NOMO-1 treated with DMSO at 0.1 percent for 48 hours (cell line): ENCODE measurements around the gene TSPAN1.

Experiments
- DNase-seq: peaks from one replicate; lab custom pipeline; 2025; ENCODE audit not compliant: unreplicated experiment; lab: John Stamatoyannopoulos, UW

Gene TSPAN1

DNA sequence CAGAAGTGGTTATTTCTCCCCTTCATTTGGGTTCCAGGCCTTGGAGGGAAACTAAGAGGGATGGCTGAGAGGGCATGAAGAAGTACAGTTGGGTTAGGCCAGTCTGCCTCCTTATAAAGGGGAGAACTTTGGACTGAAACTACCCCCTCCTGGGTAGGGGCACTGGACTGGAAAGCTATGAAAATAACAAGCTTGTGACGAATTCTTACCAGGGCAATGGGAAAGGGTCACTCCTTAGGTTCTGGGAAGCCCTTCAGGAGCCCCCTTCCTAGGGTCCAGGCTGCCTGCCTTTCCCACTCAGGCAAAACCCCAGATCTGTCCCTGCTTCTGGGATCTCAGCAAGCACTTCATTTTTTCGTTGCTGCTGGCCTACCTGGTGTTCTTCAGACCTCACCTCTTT, 11.2 kb downstream of the TSPAN1 start:
- DNase-seq, result no peak

GRCh38 chr1:46187106-46187869, 12.4 kb downstream of the TSPAN1 start:
- DNase-seq, result no peak

DNA sequence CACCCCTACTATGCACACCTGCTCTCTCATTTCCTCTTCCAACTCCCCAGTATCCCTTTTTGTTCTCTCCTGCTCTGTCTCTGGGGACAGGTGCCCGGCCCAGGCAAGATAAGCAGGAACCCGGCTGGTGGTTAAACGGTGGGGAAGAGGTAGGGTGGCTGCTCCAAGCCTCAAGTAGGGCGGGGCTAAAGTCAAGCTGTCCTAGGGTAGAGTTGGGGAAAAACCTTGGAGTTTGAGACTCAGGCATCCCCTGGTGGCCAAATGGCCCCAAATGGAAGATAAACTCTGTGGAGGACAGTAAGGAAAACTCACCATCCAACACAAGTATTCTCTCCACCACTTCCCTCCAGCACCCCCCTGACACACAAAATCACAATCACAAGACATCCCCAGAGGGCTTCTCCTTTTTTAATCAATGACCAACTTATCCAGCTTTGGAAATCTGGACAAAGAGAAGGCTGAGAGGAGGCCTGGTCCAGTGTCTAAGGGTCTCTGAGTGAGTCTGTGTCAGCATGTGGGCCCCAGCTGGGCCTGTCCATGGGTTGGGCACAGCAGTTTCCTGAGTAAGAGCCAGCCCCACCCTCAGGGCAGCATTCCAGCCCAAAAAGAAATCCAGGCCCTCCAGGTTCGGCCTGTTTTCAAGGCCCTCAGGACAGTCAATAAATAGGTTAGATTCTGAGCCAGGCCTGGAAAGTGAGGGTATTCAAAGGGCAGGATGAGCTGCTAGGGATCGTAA, 13.6 kb downstream of the TSPAN1 start:
- no peak for DNase-seq

GRCh38 chr1:46190539-46190938, 15.7 kb downstream of the TSPAN1 start:
- DNase-seq, result no peak

DNA sequence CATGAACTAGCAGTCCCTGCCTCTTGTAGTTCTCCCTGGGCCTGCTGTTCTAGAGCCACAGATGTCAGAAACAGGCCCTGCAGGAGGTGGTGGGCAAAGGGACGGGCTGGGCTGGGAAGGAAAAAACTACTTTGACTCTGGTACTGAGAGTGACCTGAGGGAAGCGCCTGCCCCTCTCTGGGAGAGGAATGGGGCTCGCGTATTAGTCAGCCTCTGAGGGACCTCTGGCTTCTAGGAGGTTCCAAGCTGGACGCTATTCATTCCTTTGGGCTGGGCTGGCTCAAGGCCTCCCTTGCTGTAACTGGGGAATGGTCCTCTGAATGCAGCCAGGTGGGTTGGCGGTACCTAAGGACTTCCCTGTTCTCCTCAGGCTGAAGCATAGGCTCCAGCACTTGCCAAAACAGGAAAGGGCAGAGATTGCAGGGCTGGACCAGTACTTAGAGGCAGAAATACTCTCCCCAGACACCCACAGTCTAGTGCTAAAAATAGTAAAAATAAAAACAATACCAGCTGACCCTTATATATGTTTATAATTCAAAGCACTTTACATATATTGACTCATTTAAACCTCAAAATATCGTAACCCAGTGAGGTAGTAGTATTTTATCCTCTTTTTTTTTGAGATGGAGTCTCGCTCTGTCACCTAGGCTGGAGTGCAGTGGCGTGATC, 16.3 kb downstream of the TSPAN1 start:
- no peak for DNase-seq

GRCh38 chr1:46192171-46192570, 17.3 kb downstream of the TSPAN1 start:
- no peak for DNase-seq

- no peak for DNase-seq
Observed at GRCh38 chr1:46193285-46193684, 18.4 kb downstream of the TSPAN1 start.

DNA sequence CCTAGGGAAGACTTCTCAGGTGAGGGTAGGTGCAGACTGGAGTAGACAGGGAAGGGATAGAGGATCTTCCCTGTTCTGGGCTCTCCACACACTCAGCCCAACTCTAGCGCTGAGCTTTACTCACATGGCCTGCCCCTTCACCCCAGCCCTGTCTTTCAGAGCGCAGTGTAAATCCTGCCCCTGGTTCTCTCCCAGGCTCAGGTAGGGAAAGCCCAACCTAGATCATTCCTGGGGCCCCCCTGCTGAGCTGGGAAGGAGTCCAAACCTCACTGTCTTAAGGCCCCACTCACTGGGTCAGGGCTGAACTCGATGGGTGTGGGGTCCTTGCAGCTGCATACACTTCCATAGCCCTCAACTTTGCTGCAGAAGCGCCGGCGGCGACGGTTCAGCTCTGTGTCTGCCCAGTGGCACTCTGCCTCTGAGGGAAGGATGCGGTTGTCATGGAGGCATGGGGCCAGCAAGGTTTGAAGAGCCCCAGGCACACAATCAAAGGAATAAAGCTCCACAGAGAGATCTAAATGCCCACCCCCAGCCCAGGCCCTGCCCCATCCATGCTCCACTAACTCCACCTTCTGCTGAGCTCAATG, 19.2 kb downstream of the TSPAN1 start:
- no peak for DNase-seq

DNA sequence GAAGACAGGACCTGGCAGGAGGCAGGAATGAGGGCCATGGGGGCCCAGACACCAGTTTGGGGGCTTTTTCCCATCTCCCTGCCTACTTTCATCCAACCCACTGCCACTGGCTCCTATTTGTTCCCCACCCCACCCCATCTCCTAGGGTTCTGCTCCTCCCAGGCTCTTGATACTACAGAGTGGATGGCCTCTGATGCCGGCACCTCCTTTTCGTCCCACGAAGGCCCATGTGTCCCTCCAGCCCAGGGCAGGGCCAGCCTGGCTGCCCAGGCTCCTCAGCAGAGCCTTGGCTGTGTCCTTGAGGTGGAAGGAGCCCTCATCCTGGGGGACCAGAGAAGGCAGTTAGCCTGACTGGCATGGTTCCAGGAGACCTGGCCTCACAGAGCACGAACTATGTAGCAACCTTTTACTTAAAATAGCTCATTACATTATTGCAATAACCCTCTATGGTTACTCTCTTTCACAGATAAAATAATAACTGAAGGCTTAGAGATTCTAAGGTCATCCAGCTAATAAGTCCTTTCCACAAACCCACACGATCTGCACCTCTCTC, 19.8 kb downstream of the TSPAN1 start:
- peak; percentile 16 for DNase-seq

GRCh38 chr1:46196609-46197008, 21.7 kb downstream of the TSPAN1 start:
- DNase-seq, result no peak

- DNase-seq, result no peak
Observed at GRCh38 chr1:46197560-46197963, 22.7 kb downstream of the TSPAN1 start.

GRCh38 chr1:46197964-46198811, 23.3 kb downstream of the TSPAN1 start, which contains the start of gene POMGNT1:
Gene POMGNT1, minus strand, starts transcription at chr1:46198434. Its CDS starts 613 bp downstream, at chr1:46197821.
- peak; percentile 66 for DNase-seq

DNA sequence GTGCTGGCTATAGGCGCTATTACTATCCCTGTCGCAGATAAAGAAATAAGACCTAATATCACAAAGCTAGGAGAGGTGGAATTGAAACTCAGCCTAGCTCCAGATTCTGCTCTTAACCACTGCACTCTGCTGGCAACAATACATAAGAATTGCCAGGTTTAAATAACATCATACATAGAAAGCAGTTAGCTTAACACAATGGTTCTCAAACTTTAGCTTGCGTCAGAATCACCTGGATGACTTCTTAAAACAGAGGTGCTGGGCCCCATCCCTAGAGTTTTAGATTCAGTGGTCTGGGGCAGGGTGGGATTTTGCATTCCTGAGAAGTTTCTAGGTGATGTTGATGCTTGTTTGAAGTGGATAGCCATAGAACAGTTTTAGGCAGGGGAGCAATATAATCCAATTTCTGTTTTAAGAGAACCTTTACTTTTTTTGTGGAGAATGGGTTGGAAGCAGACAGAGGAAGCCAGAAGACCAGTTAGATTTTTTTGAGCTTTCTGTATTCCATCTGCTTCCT, 24.4 kb downstream of the TSPAN1 start:
- DNase-seq, result no peak

DNA sequence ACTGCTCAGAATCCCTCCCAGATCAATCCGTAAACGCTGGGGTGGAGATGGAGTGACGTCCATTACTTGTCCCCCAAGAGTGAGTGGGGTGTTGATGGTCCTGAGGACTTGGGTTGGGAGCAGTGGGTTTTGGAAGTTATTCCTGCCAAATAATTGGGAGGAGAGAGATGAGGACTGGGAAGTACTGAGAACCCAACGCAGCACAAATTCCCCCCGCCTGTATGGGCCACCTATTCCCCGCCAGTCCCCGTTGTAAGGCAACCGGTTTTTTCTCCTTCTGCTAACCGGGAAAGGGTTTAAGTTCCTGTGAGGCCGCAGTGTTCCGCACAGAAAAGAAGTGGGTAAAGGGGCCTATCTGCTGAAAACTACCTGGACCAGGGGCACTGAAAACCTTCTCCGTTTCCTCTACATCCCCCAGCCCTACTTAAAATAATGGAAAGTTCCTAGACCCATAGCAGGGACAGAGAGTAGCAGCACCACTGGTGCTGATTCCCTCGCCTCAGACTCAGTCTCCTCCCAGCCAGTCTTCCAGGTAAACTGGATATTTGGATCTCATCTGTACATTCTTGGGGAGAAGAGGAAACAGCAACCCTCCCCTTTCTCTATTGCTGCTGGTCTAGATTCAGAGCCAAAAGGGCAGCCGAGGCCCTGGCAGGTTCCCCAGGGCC, 29.0 kb downstream of the TSPAN1 start:
- DNase-seq, result no peak

GRCh38 chr1:46204406-46204742, 29.5 kb downstream of the TSPAN1 start:
- DNase-seq, result no peak

- DNase-seq, result no peak
Observed at GRCh38 chr1:46205141-46205540, 30.3 kb downstream of the TSPAN1 start.

DNA sequence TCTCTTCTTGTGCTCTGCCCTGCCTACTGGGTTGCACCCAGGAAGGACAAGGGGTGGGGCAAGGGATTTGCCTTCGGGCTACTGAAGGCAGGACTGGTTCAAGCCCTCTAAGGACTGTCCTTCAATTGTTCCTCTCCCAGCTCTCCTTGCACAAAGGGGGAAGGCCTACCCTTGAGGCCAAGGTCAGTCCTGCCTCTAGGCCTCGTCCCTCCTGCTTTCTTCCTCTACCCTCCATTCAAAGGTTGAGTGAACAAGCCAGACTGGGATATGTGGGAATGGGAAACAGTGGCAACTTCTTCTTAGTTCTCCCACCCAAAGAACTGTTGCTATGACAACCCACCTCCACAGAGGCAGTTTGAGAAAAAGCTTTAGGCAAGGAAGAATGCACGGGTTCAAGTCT, 30.9 kb downstream of the TSPAN1 start:
- no peak for DNase-seq

GRCh38 chr1:46206399-46206798, 31.5 kb downstream of the TSPAN1 start:
- DNase-seq, result no peak

- DNase-seq, result no peak
Observed at GRCh38 chr1:46210561-46210960, 35.7 kb downstream of the TSPAN1 start.

DNA sequence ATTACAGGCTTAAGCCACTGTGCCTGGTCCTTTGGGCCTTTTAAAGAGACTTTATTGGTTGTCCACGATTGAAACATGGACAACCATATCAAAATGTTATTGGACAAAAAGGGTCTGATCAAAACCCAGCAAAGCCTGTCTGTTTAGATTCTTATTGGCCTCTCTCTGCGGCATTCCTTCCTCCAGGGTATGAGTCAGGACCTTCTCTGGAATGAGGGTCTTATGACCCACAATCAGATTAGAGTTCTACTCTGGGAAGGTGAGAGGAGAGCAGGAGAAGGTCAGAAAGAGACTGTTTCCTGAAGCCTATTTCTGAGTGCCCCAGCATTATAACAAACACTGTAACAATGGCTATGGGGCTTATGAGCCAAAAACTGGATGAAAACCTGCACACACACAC, 36.2 kb downstream of the TSPAN1 start:
- no peak for DNase-seq
